Activated naive CD8-positive, alpha-beta T cell treated with anti-CD3 and anti-CD28 coated beads, Interleukin-2, amount 10 ng/mL, durations not matched to agents 7 days and 5 days (primary cell): ENCODE results near the gene ADAM12. TPM values are rescaled to one million over a fixed set of nuclear protein-coding genes. Genes with fewer than 3 reads are reported as not detected.

Source experiments
- ATAC-seq: fragments of 150-1000 bp; cut with Tn5 transposase; one replicate; pipeline ENCODE4 v1.10.0; 2021; ENCODE audit warnings: low read depth, moderate library complexity
- POLR2A ChIA-PET: fragments of 350-600 bp; sonication (Branson Sonifier 250); formaldehyde crosslinking; loops from one replicate; lab custom pipeline; 2021; ENCODE audit warnings: antibody characterized with exemption; lab: Charles Lee
- DNase-seq: peaks from one replicate; pipeline ENCODE4 v3.0.0; 2021
- H3K27ac Mint-ChIP-seq: one replicate; pipeline ENCODE4 v1.8.0; 2022; ENCODE audit warnings: mild to moderate bottlenecking, mixed read lengths
- H3K27me3 Mint-ChIP-seq: one replicate; pipeline ENCODE4 v1.8.0; 2022; ENCODE audit warnings: mild to moderate bottlenecking, moderate library complexity, mixed read lengths
- H3K36me3 Mint-ChIP-seq: one replicate; pipeline ENCODE4 v1.8.0; 2021; ENCODE audit warnings: mild to moderate bottlenecking, mixed read lengths
- H3K4me1 Mint-ChIP-seq: one replicate; pipeline ENCODE4 v1.8.0; 2021; ENCODE audit warnings: mixed read lengths
- H3K4me3 Mint-ChIP-seq: one replicate; pipeline ENCODE4 v1.8.0; 2022; ENCODE audit warnings: mild to moderate bottlenecking, moderate library complexity, mixed read lengths
- H3K9me3 Mint-ChIP-seq: one replicate; pipeline ENCODE4 v1.8.0; 2021; ENCODE audit warnings: mixed read lengths
- total RNA-seq, 2 experiments: library from RNA; stranded (reverse); gene quantifications; one replicate each; pipeline ENCODE4 v1.2.3, GENCODE V29; 2021

Gene ADAM12
- total RNA-seq, 2 experiments from 2014 or later, result 0.17 to 0.39 TPM

DNA sequence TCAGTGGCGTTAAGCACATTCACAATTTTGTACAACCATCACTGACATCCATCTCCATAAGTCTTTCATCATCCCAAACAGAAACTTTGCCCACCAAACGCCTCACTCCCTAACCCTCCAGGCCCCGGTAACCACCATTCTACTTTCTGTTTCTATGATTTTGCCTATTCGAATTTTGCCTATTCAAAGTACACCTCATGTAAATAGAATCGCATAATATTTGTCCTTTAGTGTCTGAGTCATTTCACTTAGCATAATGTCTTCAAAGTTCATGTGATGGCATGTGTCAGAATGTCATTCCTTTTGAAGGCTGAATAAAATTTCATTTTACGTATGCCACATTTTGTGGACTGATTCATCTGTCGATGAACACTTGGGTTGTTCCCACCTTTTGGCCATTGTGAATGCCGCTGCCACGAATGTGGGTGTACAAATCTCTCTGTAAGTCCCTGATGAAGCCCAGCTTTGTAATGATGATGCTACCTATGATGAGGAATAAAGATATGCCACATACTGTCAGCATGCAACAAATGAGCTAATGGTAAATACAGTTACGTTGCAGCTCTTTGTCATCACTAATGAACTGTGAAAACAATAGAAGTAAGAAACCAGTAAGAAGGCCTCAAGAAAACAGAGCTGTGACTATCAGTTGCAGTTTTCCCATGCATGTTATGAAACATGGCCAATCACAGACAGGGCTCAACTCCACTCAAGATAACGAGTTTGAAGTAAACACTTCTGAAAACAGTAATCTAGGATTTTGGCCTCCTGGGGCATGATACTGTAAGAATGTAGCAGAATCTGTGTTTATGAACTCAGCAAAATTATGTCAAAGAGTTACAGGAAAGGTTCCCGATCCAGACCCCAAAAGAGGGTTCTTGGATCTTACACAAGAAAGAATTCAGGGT, 120.0 kb downstream of the ADAM12 start:
- Mint-ChIP-seq H3K27me3 (no peaks in the 10 kb centered on the region), H3K4me1 (no peaks in the 10 kb centered on the region)
- POLR2A ChIA-PET, result no interaction called here

GRCh38 chr10:126264102-126265018, 123.9 kb downstream of the ADAM12 start:
- POLR2A ChIA-PET, result no interaction called here
- DNase-seq (no peak), ATAC-seq (no peak)
- no peak overlapping the region for H3K27ac Mint-ChIP-seq
- H3K9me3 Mint-ChIP-seq, result peaks cover 5% of the 10 kb centered on the region
- no peaks in the 10 kb centered on the region for H3K36me3 Mint-ChIP-seq
- H3K4me3 Mint-ChIP-seq, result no peak overlapping the region
- no peaks in the 10 kb centered on the region for H3K4me1 Mint-ChIP-seq
- H3K27me3 Mint-ChIP-seq, result no peaks in the 10 kb centered on the region

More for the DNA sequence above, 120.0 kb downstream of the ADAM12 start:
- ATAC-seq (no peak), DNase-seq (no peak)
- peaks cover 6% of the 10 kb centered on the region for H3K9me3 Mint-ChIP-seq
- H3K36me3 Mint-ChIP-seq, result no peaks in the 10 kb centered on the region
- H3K27ac Mint-ChIP-seq, result no peak overlapping the region
- no peak overlapping the region for H3K4me3 Mint-ChIP-seq

DNA sequence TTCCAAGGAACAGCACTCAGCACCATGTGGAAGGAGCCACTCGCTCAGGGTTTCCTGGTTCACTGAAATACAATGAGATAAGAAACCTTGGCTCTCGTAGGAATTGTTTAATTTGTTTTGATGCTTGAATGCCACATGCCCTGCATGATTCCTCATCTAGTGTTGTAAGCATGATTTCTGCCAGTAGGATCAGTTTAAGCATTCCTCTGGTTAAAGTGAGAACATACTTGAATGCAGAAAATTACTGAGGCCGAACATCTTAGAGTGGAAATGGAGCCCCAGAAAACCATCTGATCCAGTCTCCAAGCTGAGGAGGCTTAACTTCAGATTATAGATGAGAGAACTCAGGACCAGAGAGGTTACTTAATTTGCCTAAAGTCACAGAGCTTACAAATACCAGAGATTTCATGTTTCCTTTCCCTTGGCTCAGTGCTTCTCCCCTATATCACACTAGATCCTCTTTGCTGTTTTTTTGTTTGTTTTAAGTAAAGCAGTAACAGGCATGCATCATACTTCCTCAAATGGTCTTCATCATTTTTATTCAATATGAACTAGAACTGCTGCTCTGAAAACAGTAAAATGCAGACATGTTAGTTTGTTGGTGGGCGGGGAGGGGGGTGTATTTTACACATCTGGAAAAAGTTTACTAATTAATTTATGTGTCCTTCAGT, 125.1 kb downstream of the ADAM12 start:
- Mint-ChIP-seq H3K36me3 (no peaks in the 10 kb centered on the region), H3K9me3 (peaks cover 5% of the 10 kb centered on the region), H3K4me3 (no peak overlapping the region), H3K27me3 (no peaks in the 10 kb centered on the region), H3K4me1 (no peaks in the 10 kb centered on the region), H3K27ac (no peak overlapping the region)
- DNase-seq (no peak), ATAC-seq (no peak)
- POLR2A ChIA-PET, result no interaction called here

DNA sequence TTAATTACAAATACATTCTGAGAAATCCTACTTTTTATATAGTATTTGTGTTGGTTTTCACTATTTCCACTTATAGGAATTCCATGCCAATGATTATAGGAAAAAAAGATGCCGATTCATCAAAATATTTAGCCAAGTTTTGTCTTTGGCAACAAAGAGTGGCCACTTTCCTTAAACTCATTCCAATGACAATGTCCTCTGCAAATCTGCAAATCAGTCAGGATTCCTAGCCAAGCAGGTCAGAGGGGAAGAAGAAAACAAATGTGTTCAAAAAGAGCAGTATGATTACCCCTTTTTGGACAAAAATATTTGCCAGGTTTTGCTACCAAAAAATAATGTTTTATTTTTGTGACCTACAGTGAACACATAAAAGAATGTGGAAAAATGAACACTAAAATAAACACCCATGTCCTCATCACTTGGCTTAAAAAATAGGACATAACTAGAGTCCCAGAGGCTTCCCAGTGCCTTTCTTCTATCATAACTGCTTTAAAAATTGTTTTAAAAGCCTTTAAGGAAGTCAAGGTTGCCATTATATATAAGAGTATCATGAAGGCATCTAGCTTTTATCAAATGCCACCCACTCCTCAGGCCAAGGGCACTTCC, 125.9 kb downstream of the ADAM12 start:
- ATAC-seq, result no peak
- Mint-ChIP-seq H3K36me3 (no peaks in the 10 kb centered on the region), H3K27ac (no peak overlapping the region), H3K4me1 (no peaks in the 10 kb centered on the region), H3K4me3 (no peak overlapping the region), H3K9me3 (peaks cover 5% of the 10 kb centered on the region), H3K27me3 (no peaks in the 10 kb centered on the region)
- DNase-seq, result no peak
- POLR2A ChIA-PET, result no interaction called here

GRCh38 chr10:126259760-126260479, 128.4 kb downstream of the ADAM12 start:
- H3K4me3 Mint-ChIP-seq, result no peak overlapping the region
- H3K27ac Mint-ChIP-seq, result no peak overlapping the region
- H3K9me3 Mint-ChIP-seq, result no peaks in the 10 kb centered on the region
- DNase-seq (no peak), ATAC-seq (no peak)
- no peaks in the 10 kb centered on the region for H3K27me3 Mint-ChIP-seq
- H3K4me1 Mint-ChIP-seq, result no peaks in the 10 kb centered on the region
- H3K36me3 Mint-ChIP-seq, result no peaks in the 10 kb centered on the region
- POLR2A ChIA-PET, result no interaction called here

GRCh38 chr10:126256864-126257263, 131.4 kb downstream of the ADAM12 start:
- no peak overlapping the region for H3K27ac Mint-ChIP-seq
- DNase-seq, result no peak

DNA sequence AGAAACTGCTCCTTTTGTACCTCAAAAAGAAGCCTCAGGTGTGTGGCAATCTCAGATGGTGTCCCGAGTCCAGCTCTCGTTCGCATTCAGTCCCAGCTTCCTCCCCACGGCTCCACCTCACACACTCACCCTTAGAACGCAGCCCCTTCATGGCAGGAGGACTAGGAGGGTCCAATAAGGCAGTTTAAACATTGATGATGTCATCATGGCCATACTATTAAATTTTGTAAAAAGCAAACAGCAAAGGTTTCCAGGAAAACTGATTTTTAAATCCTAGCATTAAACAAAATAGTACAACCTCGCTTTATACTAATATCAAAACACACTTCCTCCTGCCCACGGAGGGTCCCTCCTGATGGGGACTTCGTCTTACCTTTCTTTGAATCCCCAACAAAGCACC, 133.0 kb downstream of the ADAM12 start:
- Mint-ChIP-seq H3K9me3 (peaks cover 10% of the 10 kb centered on the region), H3K27me3 (no peaks in the 10 kb centered on the region), H3K4me3 (no peak overlapping the region), H3K36me3 (peaks cover 4% of the 10 kb centered on the region), H3K27ac (no peak overlapping the region), H3K4me1 (no peaks in the 10 kb centered on the region)
- POLR2A ChIA-PET, result no interaction called here
- no peak for DNase-seq
- ATAC-seq, result no peak

More at GRCh38 chr10:126256864-126257263, 131.4 kb downstream of the ADAM12 start:
- Mint-ChIP-seq H3K4me3 (no peak overlapping the region), H3K4me1 (no peaks in the 10 kb centered on the region), H3K27me3 (no peaks in the 10 kb centered on the region), H3K9me3 (peaks cover 3% of the 10 kb centered on the region), H3K36me3 (no peaks in the 10 kb centered on the region)
- POLR2A ChIA-PET, result no interaction called here
- no peak for ATAC-seq

- ATAC-seq, result no peak
- peaks cover 4% of the 10 kb centered on the region for H3K36me3 Mint-ChIP-seq
- H3K4me1 Mint-ChIP-seq, result no peaks in the 10 kb centered on the region
- H3K27ac Mint-ChIP-seq, result no peak overlapping the region
- no peak overlapping the region for H3K4me3 Mint-ChIP-seq
- DNase-seq, result no peak
- H3K9me3 Mint-ChIP-seq, result peaks cover 10% of the 10 kb centered on the region
- H3K27me3 Mint-ChIP-seq, result no peaks in the 10 kb centered on the region
- POLR2A ChIA-PET, result no interaction called here
Measured at GRCh38 chr10:126253611-126253998, 134.7 kb downstream of the ADAM12 start.

GRCh38 chr10:126252884-126253610, 135.2 kb downstream of the ADAM12 start:
- H3K27me3 Mint-ChIP-seq, result no peaks in the 10 kb centered on the region
- ATAC-seq (no peak), DNase-seq (no peak)
- POLR2A ChIA-PET, result no interaction called here
- H3K4me3 Mint-ChIP-seq, result no peak overlapping the region
- no peaks in the 10 kb centered on the region for H3K4me1 Mint-ChIP-seq
- H3K27ac Mint-ChIP-seq, result no peak overlapping the region
- H3K9me3 Mint-ChIP-seq, result peaks cover 10% of the 10 kb centered on the region
- peaks cover 4% of the 10 kb centered on the region for H3K36me3 Mint-ChIP-seq

- Mint-ChIP-seq H3K36me3 (peaks cover 4% of the 10 kb centered on the region), H3K9me3 (peaks cover 10% of the 10 kb centered on the region), H3K4me1 (no peaks in the 10 kb centered on the region), H3K27me3 (no peaks in the 10 kb centered on the region), H3K27ac (no peak overlapping the region), H3K4me3 (no peak overlapping the region)
- DNase-seq (no peak), ATAC-seq (no peak)
- POLR2A ChIA-PET, result no interaction called here
Measured at GRCh38 chr10:126251778-126252407, 136.4 kb downstream of the ADAM12 start.

GRCh38 chr10:126250527-126251310, 137.6 kb downstream of the ADAM12 start:
- ATAC-seq, result no peak
- Mint-ChIP-seq H3K9me3 (peaks cover 10% of the 10 kb centered on the region), H3K4me1 (no peaks in the 10 kb centered on the region), H3K27ac (no peak overlapping the region), H3K27me3 (no peaks in the 10 kb centered on the region), H3K4me3 (no peak overlapping the region), H3K36me3 (peaks cover 4% of the 10 kb centered on the region)
- no peak for DNase-seq
- POLR2A ChIA-PET, result no interaction called here
